CD4-positive, alpha-beta T cell (primary cell): ENCODE data around the gene ATP6AP1. TPM values are rescaled to one million over a fixed set of nuclear protein-coding genes. Genes with fewer than 3 reads are reported as not detected.
A peak's percentile ranks its signal among the peaks of the same experiment; 100 is the strongest.

Source experiments
- ATAC-seq: fragments of 200-7000 bp; cut with Tn5 transposase; one replicate; pipeline ENCODE4 v1.10.0; 2022; ENCODE audit warnings: mild to moderate bottlenecking; ENCODE audit not compliant: poor library complexity
- CTCF ChIA-PET: fragments of 350-600 bp; sonication (Branson Sonifier 250); formaldehyde crosslinking; loops from one replicate; lab custom pipeline; 2021; ENCODE audit warnings: antibody characterized with exemption, inconsistent platforms; lab: Charles Lee
- POLR2A ChIA-PET: fragments of 350-600 bp; sonication (Branson Sonifier 250); formaldehyde crosslinking; loops from one replicate; lab custom pipeline; 2021; ENCODE audit warnings: antibody characterized with exemption, inconsistent platforms; lab: Charles Lee
- DNase-seq, 14 experiments: peaks; one replicate each; pipeline ENCODE4 v3.0.0-alpha.2; 2013 to 2020; ENCODE audit warnings: mixed read lengths in 2 of 14
- H3K27ac ChIP-seq, 2 donors: one replicate each; pipeline versions ENCODE4 v1.5.1 to v1.7.0; 2013; ENCODE audit warnings: low read length in 2 of 2, low read depth in 1 of 2, mild to moderate bottlenecking in 1 of 2
- H3K27me3 ChIP-seq, 2 experiments: 1 replicate in 1 of 2; 2 replicates in 1 of 2; pipeline versions ENCODE4 v1.6.1 to v1.7.0; 2013; ENCODE audit warnings: low read length in 2 of 2, control low read depth in 1 of 2, mild to moderate bottlenecking in 1 of 2, moderate library complexity in 1 of 2; ENCODE audit not compliant: insufficient read depth in 2 of 2, control insufficient read depth in 1 of 2
- H3K36me3 ChIP-seq: one replicate; pipeline ENCODE4 v1.6.1; 2013; ENCODE audit warnings: low read length, control low read depth; ENCODE audit not compliant: insufficient read depth
- H3K4me1 ChIP-seq: one replicate; pipeline ENCODE4 v1.6.1; 2013; ENCODE audit warnings: low read length, control low read depth; ENCODE audit not compliant: insufficient read depth
- H3K4me3 ChIP-seq: one replicate; pipeline ENCODE4 v1.5.1; 2013; ENCODE audit warnings: mild to moderate bottlenecking, low read length, moderate library complexity
- H3K9me3 ChIP-seq, 2 experiments: 1 replicate in 1 of 2; 2 replicates in 1 of 2; pipeline versions ENCODE4 v1.6.1 to v1.7.0; 2013; ENCODE audit warnings: low read length in 2 of 2, mild to moderate bottlenecking in 2 of 2, control low read depth in 1 of 2, moderate library complexity in 1 of 2; ENCODE audit not compliant: control insufficient read depth in 1 of 2, insufficient read depth in 1 of 2
- H3K27ac Mint-ChIP-seq: one replicate; pipeline ENCODE4 v1.8.0; 2020; ENCODE audit warnings: mixed read lengths
- H3K27me3 Mint-ChIP-seq: one replicate; pipeline ENCODE4 v1.8.0; 2021; ENCODE audit warnings: mixed read lengths
- H3K36me3 Mint-ChIP-seq: one replicate; pipeline ENCODE4 v1.8.0; 2021; ENCODE audit warnings: low read depth, mixed read lengths
- H3K4me1 Mint-ChIP-seq: one replicate; pipeline ENCODE4 v1.8.0; 2021; ENCODE audit warnings: low read depth, mixed read lengths
- H3K4me3 Mint-ChIP-seq: one replicate; pipeline ENCODE4 v1.8.0; 2020; ENCODE audit warnings: mild to moderate bottlenecking, mixed read lengths
- H3K9me3 Mint-ChIP-seq: one replicate; pipeline ENCODE4 v1.8.0; 2020; ENCODE audit warnings: mixed read lengths
- CTCF ChIP-seq: fragments of 200-600 bp; IDR thresholded peaks from one replicate; pipeline ENCODE4 v1.8.0; 2022; ENCODE audit warnings: antibody characterized with exemption, mild to moderate bottlenecking
- intact Hi-C, 2 experiments: fragments of 100-400 bp; cut with DNase I in 1 of 2; cut with micrococcal nuclease in 1 of 2; formaldehyde crosslinking; loops; one replicate each; pipeline versions ENCODE4 v1.15.1 to v1.9.0; 2023 to 2025; cut with DNase I, micrococcal nuclease
- total RNA-seq, 174 experiments: library from RNA in 2 of 174; stranded (reverse) in 2 of 174; gene quantifications; one replicate each; pipeline ENCODE4 v1.2.3 and lab custom pipeline; 2021 to 2026

ATP6AP1 gene
- total RNA-seq, 2 experiments from 2014 or later: 31.4 to 40.8 TPM

GRCh38 chrX:154381271-154381670 lies 47.2 kb upstream of the ATP6AP1 start:
- intact Hi-C loops: no loop called here
- DNase-seq (no peak), ATAC-seq (no peak)
- no peak overlapping the region for H3K27ac ChIP-seq
- peaks cover 41% of the 10 kb centered on the region for H3K4me1 ChIP-seq
- H3K4me3 Mint-ChIP-seq: peak overlapping the region; percentile 51
- H3K9me3 Mint-ChIP-seq: no peaks in the 10 kb centered on the region
- peaks cover 37% of the 10 kb centered on the region for H3K36me3 Mint-ChIP-seq
- no peaks in the 10 kb centered on the region for H3K9me3 ChIP-seq
- TF ChIP-seq CTCF: no peak
- peaks cover 8% of the 10 kb centered on the region for H3K36me3 ChIP-seq
- no peaks in the 10 kb centered on the region for H3K27me3 ChIP-seq
- H3K27ac Mint-ChIP-seq: peak overlapping the region; percentile 94
- ChIA-PET CTCF (no interaction called here), POLR2A (interaction anchor here (0.7 to 1.0 kb wide), 3 partner anchors 8 to 767 kb away, joined by 3 to 6 read pairs (median 4); no protein-coding TSS in a partner anchor)
- H3K4me1 Mint-ChIP-seq: peaks cover 5% of the 10 kb centered on the region
- no peak overlapping the region for H3K4me3 ChIP-seq
- no peaks in the 10 kb centered on the region for H3K27me3 Mint-ChIP-seq

DNA sequence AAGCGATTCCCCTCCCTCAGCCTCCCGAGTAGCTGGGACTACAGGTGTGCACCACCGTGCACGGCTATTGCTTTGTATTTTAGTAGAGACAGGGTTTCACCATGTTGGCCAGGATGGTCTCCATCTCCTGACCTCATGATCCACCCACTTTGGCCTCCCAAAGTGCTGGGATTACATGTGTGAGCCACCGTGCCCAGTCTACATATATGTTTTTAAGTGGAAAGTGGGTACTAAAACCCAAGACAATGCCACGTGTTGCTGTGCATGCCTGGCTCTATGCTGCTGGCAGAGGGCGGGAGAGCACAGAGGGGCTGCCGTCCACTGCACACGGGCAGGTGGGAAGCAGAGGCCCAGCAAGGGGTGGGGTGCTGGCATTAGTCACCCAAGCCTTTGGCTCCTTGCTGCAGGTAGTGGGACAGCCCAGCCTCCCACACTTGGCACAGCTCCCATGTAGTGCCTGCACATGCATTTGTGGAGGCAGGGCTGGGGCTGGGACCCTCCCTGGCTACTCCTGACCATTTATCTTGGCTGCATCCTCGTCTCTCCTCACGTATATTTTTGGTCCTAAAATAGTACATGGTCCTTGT lies 45.9 kb upstream of the ATP6AP1 start:
- no peak for TF ChIP-seq CTCF
- Mint-ChIP-seq H3K9me3 (no peaks in the 10 kb centered on the region), H3K36me3 (peaks cover 37% of the 10 kb centered on the region), H3K4me3 (peak overlapping the region; percentile 60), H3K4me1 (peaks cover 5% of the 10 kb centered on the region), H3K27me3 (no peaks in the 10 kb centered on the region), H3K27ac (peak overlapping the region; percentile 94)
- H3K9me3 ChIP-seq: no peaks in the 10 kb centered on the region
- ATAC-seq (no peak), DNase-seq (peak in 1 of 14 experiments; percentile 1)
- ChIA-PET POLR2A (interaction anchor here (1.7 kb wide), 1 partner anchor 55 kb away, joined by 5 read pairs; no protein-coding TSS in a partner anchor), CTCF (no interaction called here)
- no peak overlapping the region for H3K27ac ChIP-seq
- peaks cover 8% of the 10 kb centered on the region for H3K36me3 ChIP-seq
- intact Hi-C loops: no loop called here
- H3K4me1 ChIP-seq: peaks cover 28% of the 10 kb centered on the region
- no peak overlapping the region for H3K4me3 ChIP-seq
- no peaks in the 10 kb centered on the region for H3K27me3 ChIP-seq

DNA sequence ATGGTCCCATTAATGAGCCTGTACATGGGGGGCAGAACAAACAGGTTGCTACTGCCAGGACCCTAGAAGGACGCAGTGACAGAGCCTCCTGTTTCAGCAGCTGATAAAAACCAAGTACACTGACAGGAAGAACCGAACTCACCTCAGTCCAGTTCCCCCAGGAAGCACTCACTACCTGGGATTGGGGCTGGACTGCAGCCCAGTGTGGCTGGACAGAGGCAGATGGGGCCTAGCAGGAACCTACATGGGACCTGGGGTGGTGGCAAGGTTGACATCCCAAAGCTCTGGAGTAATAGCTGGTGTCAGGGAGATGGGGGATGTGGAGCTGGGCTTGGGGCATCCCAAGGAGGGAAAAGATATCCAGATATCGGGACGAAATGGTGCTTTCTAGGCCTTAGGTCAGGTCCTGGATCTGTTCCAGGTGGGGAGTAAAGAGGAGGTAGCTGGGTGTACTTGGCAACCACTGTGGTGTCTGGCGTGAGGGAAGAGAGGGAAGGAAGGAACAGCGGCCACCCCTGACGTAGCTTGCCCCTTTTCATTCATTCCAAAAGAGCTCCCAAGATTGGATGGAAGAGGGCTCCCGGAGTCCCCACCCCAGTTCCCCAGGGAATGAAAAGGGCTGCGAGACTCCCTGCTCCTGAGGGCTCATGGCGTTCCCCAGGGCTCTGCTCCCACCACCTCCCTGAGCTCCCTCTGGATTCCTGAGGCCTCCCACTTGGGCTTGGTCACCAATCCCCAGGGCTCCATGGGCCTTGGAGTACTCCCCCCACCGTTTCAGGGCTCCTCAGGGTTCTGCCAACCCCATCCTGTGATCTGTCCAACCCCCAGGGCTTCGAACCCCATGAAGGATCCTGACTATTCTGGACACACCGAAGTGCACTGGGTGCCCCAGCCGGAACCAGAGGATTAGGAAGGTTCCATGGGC lies 44.9 kb upstream of the ATP6AP1 start:
- H3K36me3 ChIP-seq: peaks cover 8% of the 10 kb centered on the region
- POLR2A ChIA-PET: interaction anchor here (0.6 to 1.7 kb wide), 3 partner anchors 13 to 148 kb away, joined by 3 to 5 read pairs (median 5); no protein-coding TSS in a partner anchor

More for the DNA sequence above, 44.9 kb upstream of the ATP6AP1 start:
- CTCF ChIA-PET: no interaction called here
- no peak for DNase-seq
- no peaks in the 10 kb centered on the region for H3K27me3 ChIP-seq
- H3K4me1 ChIP-seq: peaks cover 19% of the 10 kb centered on the region
- Mint-ChIP-seq H3K9me3 (no peaks in the 10 kb centered on the region), H3K4me1 (peaks cover 5% of the 10 kb centered on the region), H3K36me3 (peaks cover 36% of the 10 kb centered on the region), H3K4me3 (peak overlapping the region; percentile 27), H3K27me3 (no peaks in the 10 kb centered on the region), H3K27ac (peak overlapping the region; percentile 94)
- H3K27ac ChIP-seq: no peak overlapping the region
- intact Hi-C loops: no loop called here
- ATAC-seq: no peak
- H3K9me3 ChIP-seq: no peaks in the 10 kb centered on the region
- TF ChIP-seq CTCF: no peak
- H3K4me3 ChIP-seq: no peak overlapping the region
